GM19468 (cell line): Measurements from ENCODE around the gene CCNJ.
A peak's percentile ranks its signal among the peaks of the same experiment; 100 is the strongest.
"Not testable (repeated sequence)": the region's sequence is repeated elsewhere in the genome, so short reads cannot be mapped to it uniquely, and the experiment has no call there.

Source experiments
- ATAC-seq: cut with Tn5 transposase; IDR thresholded peaks from one replicate; pipeline ENCODE4 v1.9.1; 2021; ENCODE audit warnings: mild to moderate bottlenecking, moderate library complexity, moderate number of reproducible peaks; ENCODE audit not compliant: unreplicated experiment; ENCODE audit errors: extremely low read depth

Gene CCNJ

GRCh38 chr10:96043033-96043892 is at the start of gene CCNJ:
CCNJ (plus strand) TSS chr10:96043583; CDS start chr10:96044394, 811 bp downstream.
- ATAC-seq: peak; percentile 91

GRCh38 chr10:95994376-95994775 is 49.0 kb upstream of the CCNJ start:
- not testable (repeated sequence) for ATAC-seq

GRCh38 chr10:95998255-95998784 is 45.1 kb upstream of the CCNJ start:
- no peak for ATAC-seq

- ATAC-seq: no peak
Measured at GRCh38 chr10:96013956-96014355, 29.4 kb upstream of the CCNJ start.

GRCh38 chr10:96014473-96015102 is 28.8 kb upstream of the CCNJ start:
- no peak for ATAC-seq

GRCh38 chr10:96017191-96017687 is 26.1 kb upstream of the CCNJ start:
- ATAC-seq: no peak

GRCh38 chr10:96021332-96021731 is 22.1 kb upstream of the CCNJ start:
- no peak for ATAC-seq

- no peak for ATAC-seq
Measured at GRCh38 chr10:96022739-96023138, 20.6 kb upstream of the CCNJ start.

GRCh38 chr10:96023168-96023567 is 20.2 kb upstream of the CCNJ start:
- no peak for ATAC-seq

GRCh38 chr10:96025566-96025965 is 17.8 kb upstream of the CCNJ start:
- no peak for ATAC-seq

- no peak for ATAC-seq
Measured at GRCh38 chr10:96034625-96035024, 8.8 kb upstream of the CCNJ start.

- ATAC-seq: no peak
Measured at GRCh38 chr10:96038476-96039387, 4.7 kb upstream of the CCNJ start.

GRCh38 chr10:96041146-96041545 is 2.2 kb upstream of the CCNJ start:
- ATAC-seq: no peak

- no peak for ATAC-seq
Measured at GRCh38 chr10:96043893-96044715, 721 bp downstream of the CCNJ start.

- ATAC-seq: no peak
Measured at GRCh38 chr10:96044736-96045135, 1.4 kb downstream of the CCNJ start.

GRCh38 chr10:96046546-96046945 is 3.2 kb downstream of the CCNJ start:
- no peak for ATAC-seq

GRCh38 chr10:96047004-96047649 is 3.7 kb downstream of the CCNJ start:
- no peak for ATAC-seq

- not testable (repeated sequence) for ATAC-seq
Measured at GRCh38 chr10:96047925-96048324, 4.5 kb downstream of the CCNJ start.

- no peak for ATAC-seq
Measured at GRCh38 chr10:96049340-96049739, 6.0 kb downstream of the CCNJ start.
